GM18508 (cell line): Measurements from ENCODE around the gene MYH9.
"Not testable (repeated sequence)": the region's sequence is repeated elsewhere in the genome, so short reads cannot be mapped to it uniquely, and the experiment has no call there.

Source experiments
- ATAC-seq: cut with Tn5 transposase; IDR thresholded peaks from one replicate; pipeline ENCODE4 v1.9.1; 2021; ENCODE audit warnings: moderate number of reproducible peaks; ENCODE audit not compliant: insufficient read depth, unreplicated experiment

MYH9 gene

GRCh38 chr22:36415415-36416168, 27.8 kb upstream of the MYH9 start:
- ATAC-seq, result no peak

DNA sequence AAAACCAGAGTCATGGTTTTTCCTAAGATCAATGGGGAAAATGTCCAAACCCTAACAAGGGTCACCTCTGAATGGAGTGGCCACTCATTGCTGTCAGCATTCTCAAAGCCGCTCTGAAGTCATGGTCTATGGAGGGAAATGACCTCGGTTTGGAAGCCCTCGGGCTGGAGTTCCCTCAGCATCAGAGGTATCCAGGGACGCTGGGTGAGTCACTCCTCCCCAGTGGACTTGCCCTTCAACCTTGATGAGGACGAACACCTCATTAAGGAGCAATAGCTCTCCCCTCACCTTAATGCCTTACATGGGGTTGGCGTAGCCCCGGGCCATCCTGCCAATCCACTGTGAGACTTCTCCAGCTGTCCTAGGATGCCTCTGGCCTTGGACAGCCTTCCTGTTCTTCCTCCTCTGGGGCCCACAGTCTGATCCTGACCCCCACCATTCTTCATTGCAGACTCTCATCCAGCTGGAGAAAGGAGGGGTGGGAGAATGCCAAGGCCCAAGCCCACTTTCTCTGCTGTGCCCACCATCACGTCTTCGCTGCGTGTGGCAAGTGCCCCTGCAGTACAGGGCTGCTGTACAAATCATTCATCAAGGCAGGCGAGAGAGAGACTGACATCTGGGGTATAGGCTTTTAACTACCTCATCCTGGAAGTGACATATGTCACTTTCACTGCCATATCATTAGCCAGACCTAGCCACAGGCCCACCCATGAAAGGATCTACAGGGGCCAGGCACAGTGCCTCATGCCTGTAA, 25.4 kb upstream of the MYH9 start:
- no peak for ATAC-seq

GRCh38 chr22:36411589-36412258, 24.0 kb upstream of the MYH9 start:
- ATAC-seq, result no peak

DNA sequence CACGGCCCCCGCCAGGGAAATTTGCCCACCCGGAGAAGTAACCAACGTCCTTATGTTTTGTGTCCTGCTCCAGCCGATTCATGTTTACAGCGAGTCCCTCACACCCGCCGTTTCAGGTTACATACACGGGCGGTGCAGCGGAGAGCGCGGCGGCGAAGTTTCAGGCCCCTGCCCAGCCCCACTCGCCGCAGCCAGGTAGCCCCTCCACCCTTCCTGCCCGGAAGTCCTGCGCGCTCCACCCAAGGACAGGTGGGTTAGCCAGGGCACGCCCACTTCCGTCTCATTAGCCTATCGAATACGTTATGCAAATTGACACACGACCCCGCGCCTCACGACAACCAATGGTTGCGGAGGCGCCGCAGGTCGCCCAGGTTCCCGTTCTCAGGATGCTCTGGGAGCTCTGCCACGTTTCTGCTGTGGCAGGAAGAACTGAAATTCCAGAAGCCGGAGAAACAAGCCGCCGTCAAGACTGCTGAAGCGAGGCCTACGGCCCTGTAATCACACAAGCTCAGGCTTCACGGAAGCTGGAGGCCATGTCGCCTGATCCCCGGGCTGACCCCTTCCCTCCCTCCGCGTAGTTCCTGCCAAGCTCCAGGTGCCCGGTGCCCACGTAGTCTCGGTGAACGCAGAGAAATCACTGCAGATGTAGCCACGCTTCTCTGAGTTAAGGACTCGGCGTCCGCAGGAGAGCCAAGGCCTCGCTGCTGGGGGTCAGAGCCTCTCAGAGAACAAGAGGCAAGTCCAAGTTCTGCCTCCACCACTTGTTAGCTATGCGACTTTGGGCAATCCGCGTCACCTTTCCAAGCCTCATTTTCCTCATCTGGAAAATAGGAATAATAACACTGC, 22.4 kb upstream of the MYH9 start:
- no peak for ATAC-seq

GRCh38 chr22:36409554-36409910, 21.8 kb upstream of the MYH9 start:
- not testable (repeated sequence) for ATAC-seq

- ATAC-seq, result no peak
Measured at GRCh38 chr22:36409056-36409455, 21.3 kb upstream of the MYH9 start.

GRCh38 chr22:36406721-36407120, 19.0 kb upstream of the MYH9 start:
- ATAC-seq, result no peak

GRCh38 chr22:36405671-36406538, 18.1 kb upstream of the MYH9 start:
- no peak for ATAC-seq

GRCh38 chr22:36405221-36405661, 17.5 kb upstream of the MYH9 start:
- no peak for ATAC-seq

- ATAC-seq, result no peak
Measured at GRCh38 chr22:36404446-36404845, 16.7 kb upstream of the MYH9 start.

DNA sequence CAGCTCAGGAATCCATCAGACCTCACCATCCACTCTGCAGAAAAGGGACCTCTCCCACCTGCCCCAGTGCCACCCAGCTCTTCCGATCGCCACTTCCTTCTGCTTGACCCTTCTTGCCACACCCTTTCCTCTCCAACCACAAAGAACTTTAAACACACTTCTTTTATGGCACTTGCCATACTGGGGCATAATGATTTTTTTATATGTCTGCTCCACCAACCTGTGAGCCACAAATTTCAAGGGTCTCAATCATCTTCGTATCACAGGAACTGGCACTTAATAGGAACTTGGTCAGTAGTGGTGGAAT, 11.7 kb upstream of the MYH9 start:
- no peak for ATAC-seq

DNA sequence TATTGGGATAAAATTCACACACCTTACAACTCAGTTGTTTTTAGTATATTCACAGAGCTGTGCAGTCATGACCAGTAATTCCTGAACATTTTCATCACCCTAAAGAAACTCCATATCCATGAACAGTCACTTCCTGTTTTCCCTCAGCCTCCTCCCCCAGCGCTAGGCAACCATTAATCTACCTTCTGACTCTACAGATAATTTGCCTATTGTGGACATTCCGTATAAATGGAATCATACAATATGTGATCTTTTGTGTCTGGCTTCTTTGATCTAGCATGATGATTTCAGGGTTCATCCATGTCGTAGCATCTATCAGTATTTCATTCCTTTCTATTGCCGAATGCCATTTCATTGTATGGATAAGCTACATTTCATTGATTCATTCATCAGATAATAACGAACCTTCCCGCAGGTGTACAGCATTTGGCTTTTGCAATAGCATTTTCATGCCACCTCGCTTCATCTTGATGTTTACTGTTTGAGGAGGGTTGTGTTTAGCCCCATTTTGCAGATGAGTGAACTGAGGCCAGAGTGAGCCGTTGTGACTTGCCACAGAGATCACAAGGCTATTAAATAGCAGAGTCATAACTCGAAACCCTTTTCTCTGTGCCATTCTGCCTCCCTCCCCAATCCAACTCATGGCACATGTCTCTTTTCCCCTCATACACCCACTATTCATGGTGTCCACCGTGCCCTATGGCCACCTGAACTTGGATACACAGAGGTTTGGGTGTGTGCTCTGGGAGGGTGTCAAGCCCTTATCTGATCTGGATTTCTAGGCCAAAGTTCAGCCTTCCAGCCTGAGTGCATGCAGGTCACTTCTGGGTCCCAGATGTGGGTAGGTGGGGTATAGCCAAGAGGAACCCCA, 11.1 kb upstream of the MYH9 start:
- ATAC-seq, result no peak

GRCh38 chr22:36397131-36398093, 9.6 kb upstream of the MYH9 start:
- ATAC-seq, result no peak

DNA sequence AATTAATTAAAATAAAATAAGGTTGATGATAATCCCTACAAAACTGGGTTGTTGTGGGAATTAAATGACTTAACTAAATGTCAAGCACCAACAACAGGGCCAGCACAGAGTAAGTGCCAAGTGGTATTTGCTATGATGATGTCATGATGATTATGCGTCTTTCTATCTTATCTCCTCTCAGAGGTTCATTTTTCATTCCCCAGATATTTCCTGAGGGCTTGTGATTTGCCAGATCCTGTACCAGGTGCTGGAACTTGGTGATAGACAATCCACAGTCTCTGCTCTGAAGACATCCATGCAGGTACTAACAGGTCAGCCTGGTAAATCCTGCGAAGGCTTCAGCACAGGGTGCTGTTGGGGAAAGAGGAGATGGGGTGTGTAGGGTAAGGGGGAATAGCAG, 8.1 kb upstream of the MYH9 start:
- no peak for ATAC-seq

DNA sequence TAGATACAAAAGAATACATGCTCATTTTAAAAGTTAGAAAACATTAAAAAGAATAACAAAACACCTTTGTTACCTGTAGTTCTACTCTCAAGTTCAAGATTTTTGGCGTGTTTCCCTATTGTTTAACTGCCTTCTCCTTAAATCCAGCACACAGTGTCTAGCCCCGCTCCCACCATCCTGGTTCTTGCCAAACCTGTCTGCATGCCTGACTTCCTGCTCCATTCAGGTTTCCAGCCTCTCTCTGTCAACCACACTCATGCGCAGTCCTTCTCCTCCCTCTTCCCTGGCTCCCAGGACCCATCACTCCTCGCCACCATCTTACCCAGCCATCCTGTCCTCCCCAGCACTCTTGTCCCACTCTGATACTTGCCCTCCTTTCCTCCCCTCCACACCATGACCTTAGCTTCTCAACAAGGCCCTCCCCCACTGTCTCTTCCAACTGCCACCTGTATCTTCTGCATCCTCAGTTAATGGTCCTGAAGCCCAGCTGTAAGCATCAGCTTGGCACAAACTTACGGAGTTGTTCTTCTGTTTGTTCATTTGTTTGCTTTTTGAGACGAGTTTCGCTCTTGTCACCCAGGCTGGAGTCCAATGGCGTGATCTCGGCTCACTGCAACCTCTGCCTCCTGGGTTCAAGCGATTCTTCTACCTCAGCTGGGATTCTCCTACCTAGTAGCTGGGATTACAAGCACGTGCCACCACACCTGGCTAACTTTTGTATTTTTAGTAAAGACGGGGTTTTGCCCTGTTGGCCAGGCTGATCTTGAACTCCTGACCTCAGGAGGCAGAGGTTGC, 7.5 kb upstream of the MYH9 start:
- no peak for ATAC-seq

DNA sequence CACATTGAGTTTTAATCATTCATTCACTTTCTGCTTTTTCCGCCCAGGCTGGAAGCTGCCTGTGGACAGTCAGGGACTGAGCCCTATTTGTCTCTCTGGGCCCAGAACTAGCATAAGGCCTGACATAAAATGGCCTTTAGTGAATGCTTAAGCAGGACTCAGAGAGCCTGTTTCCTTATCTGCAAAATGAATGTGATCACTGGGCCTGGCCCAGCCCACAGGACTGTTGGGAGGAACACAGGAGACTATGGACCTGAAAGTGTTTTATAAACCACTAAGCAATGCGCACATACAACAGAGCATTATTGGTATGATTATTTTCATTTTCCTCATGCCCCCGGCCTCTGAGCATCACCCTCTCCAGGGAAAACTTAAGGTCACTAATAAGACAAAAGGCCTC, 3.9 kb upstream of the MYH9 start:
- no peak for ATAC-seq

DNA sequence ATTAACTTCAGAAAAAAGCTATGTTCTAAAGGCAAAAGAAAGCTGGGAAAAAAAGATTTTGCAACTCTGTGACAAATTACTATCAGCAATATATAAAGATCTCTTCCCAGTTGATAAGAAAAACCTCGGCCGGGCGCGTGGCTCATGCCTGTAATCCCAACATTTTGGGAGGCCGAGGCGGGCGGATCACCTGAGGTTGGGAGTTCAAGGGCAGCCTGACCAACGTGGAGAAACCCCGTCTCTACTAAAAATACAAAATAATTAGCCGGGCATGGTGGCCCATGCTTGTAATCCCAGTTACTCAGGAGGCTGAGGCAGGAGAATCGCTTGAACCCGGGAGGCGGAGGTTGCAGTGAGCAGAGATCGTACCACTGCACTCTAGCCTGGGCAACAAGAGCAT, 1.4 kb upstream of the MYH9 start:
- not testable (repeated sequence) for ATAC-seq
